K562 (cell line): Measurements from ENCODE around the gene LGALS14. TPM values are rescaled to one million over a fixed set of nuclear protein-coding genes. Genes with fewer than 3 reads are reported as not detected.

ENCODE experiments used
- ATF4 ChIP-seq: fragments of 450-650 bp; formaldehyde crosslinking; IDR thresholded peaks from 2 replicates; pipeline ENCODE4 v1.4.0; 2022; ENCODE audit warnings: mild to moderate bottlenecking, moderate library complexity
- BCOR ChIP-seq: fragments of 450-650 bp; IDR thresholded peaks from 2 replicates; pipeline ENCODE4 v1.6.1; 2016
- CBX8 ChIP-seq: fragments of 200-600 bp; sonication (generic); IDR thresholded peaks from 2 replicates; pipeline ENCODE4 v1.6.1; 2012; ENCODE audit warnings: borderline replicate concordance, mixed run types, low read depth, mild to moderate bottlenecking, moderate library complexity, mixed read lengths, low read length, control low read depth, inconsistent platforms; ENCODE audit not compliant: poor library complexity, severe bottlenecking; ENCODE audit errors: extremely low read depth
- GTF2B ChIP-seq: IDR thresholded peaks from 2 replicates; pipeline ENCODE4 v1.6.1; 2011; ENCODE audit not compliant: insufficient read length; ENCODE audit errors: extremely low read depth
- HOMEZ ChIP-seq: fragments of 250-450 bp; sonication (Bioruptor Pico); IDR thresholded peaks from 2 replicates; pipeline ENCODE4 v1.4.0; 2020; ENCODE audit warnings: mild to moderate bottlenecking, moderate library complexity
- NR2C1 ChIP-seq, 2 experiments: fragments of 450-650 bp; IDR thresholded peaks; 2 replicates each; pipeline ENCODE4 v1.6.1; 2017; ENCODE audit warnings: mild to moderate bottlenecking in 2 of 2, antibody characterized with exemption in 1 of 2, inconsistent platforms in 1 of 2, missing compliant biosample characterization in 1 of 2, missing genetic modification characterization in 1 of 2
- TRIM25 ChIP-seq: fragments of 450-650 bp; IDR thresholded peaks from 2 replicates; pipeline ENCODE4 v1.7.0; 2016; ENCODE audit warnings: borderline replicate concordance
- polyA plus RNA-seq, 8 experiments: library from polyadenylated mRNA; depleted of rRNA in 4 of 8; stranded (reverse) in 5 of 8; unstranded in 3 of 8; fragments of >200 nt; fragmentation: Nextera tagmentation in 2 of 8; fragmentation: Illumina TruSeq in 1 of 8; extraction: Ambion mirVana in 2 of 8; extraction: Trizol in 1 of 8; gene quantifications; 2 replicates each; pipeline versions ENCODE4 v1.2.1 to v1.2.3, GENCODE V29; 2011 to 2014; ENCODE audit warnings: inconsistent platforms in 1 of 8, missing spikeins in 1 of 8
- total RNA-seq, 7 experiments: library from RNA; depleted of rRNA in 6 of 7; stranded (reverse); fragments of >200 nt in 6 of 7; fragmentation: Illumina TruSeq in 2 of 7; extraction: Trizol in 2 of 7; gene quantifications; 2 replicates each; pipeline versions ENCODE4 v1.2.1 to v1.2.3, GENCODE V29; 2011 to 2021; ENCODE audit warnings: low replicate concordance in 1 of 7

The LGALS14 gene
- total and polyA plus RNA-seq, 9 of the 15 experiments (the other 6 are each of a cell fraction or from before 2014, with no cell fraction given): not detected

GRCh38 chr19:39692822-39693221, 11.5 kb upstream of the LGALS14 start (continued):
- TF ChIP-seq ATF4 (no peak), NR2C1 (IDR thresholded peaks at IDR 0.05) (no peak), NR2C1 (tag; IDR thresholded peaks at IDR 0.05) (no peak), GTF2B (no peak), BCOR (no peak), CBX8 (no peak), TRIM25 (no peak), HOMEZ (CRISPR knock-in tag) (no peak)
